K562 (cell line): ENCODE results near the gene HPD. TPM values are rescaled to one million over a fixed set of nuclear protein-coding genes. Genes with fewer than 3 reads are reported as not detected.
A peak's percentile ranks its signal among the peaks of the same experiment; 100 is the strongest.

Experiments used
- BRD9 ChIP-seq: fragments of 450-650 bp; IDR thresholded peaks from 2 replicates; pipeline ENCODE4 v1.6.1; 2018; ENCODE audit warnings: low read depth; ENCODE audit not compliant: partially characterized antibody
- CHD4 ChIP-seq: fragments of 200-600 bp; sonication (generic); IDR thresholded peaks from 3 replicates; pipeline ENCODE4 v1.6.1; 2012; ENCODE audit warnings: low read depth, mild to moderate bottlenecking, mixed read lengths, low read length, inconsistent platforms; ENCODE audit not compliant: insufficient read depth, insufficient replicate concordance, poor library complexity, severe bottlenecking
- CTCFL ChIP-seq: IDR thresholded peaks from 2 replicates; pipeline ENCODE4 v1.6.1; 2011; ENCODE audit warnings: borderline replicate concordance, low read depth, mild to moderate bottlenecking, moderate library complexity, low read length; ENCODE audit not compliant: insufficient read depth, poor library complexity, severe bottlenecking
- DPF2 ChIP-seq: fragments of 450-650 bp; IDR thresholded peaks from 2 replicates; pipeline ENCODE4 v1.6.1; 2016
- FOXJ3 ChIP-seq: sonication (generic); formaldehyde crosslinking; IDR thresholded peaks from 2 replicates; pipeline ENCODE4 v1.4.0; 2020; ENCODE audit warnings: mild to moderate bottlenecking, missing genetic modification reagents
- GABPA ChIP-seq: fragments of 200-800 bp; sonication (Bioruptor generic); conservative IDR thresholded peaks from 2 replicates; pipeline ENCODE4 v1.6.1; 2016; ENCODE audit warnings: low read depth, missing genetic modification characterization, missing compliant biosample characterization
- MYBL2 ChIP-seq, 2 experiments: fragments of 450-650 bp in 1 of 2; sonication (generic) in 1 of 2; formaldehyde crosslinking in 1 of 2; IDR thresholded peaks; 2 replicates each; pipeline versions ENCODE4 v1.6.1 to v1.8.1; 2017 to 2022; ENCODE audit warnings: borderline replicate concordance in 1 of 2, inconsistent platforms in 1 of 2, low read depth in 1 of 2, mild to moderate bottlenecking in 1 of 2, missing genetic modification reagents in 1 of 2, moderate library complexity in 1 of 2
- NEUROD1 ChIP-seq: fragments of 150-350 bp; IDR thresholded peaks from 2 replicates; pipeline ENCODE4 v1.6.1; 2014; ENCODE audit warnings: borderline replicate concordance, low read length, low read depth; ENCODE audit not compliant: partially characterized antibody
- POLR3A ChIP-seq: IDR thresholded peaks from 2 replicates; pipeline ENCODE4 v1.6.1; 2011; ENCODE audit warnings: borderline replicate concordance, mild to moderate bottlenecking, moderate library complexity; ENCODE audit not compliant: insufficient read length, insufficient read depth; ENCODE audit errors: extremely low read depth
- POLR3G ChIP-seq: IDR thresholded peaks from 2 replicates; pipeline ENCODE4 v1.6.1; 2011; ENCODE audit not compliant: insufficient read length, insufficient replicate concordance; ENCODE audit errors: extremely low read depth
- SP2 ChIP-seq: IDR thresholded peaks from 2 replicates; pipeline ENCODE4 v1.6.1; 2011; ENCODE audit warnings: mild to moderate bottlenecking, low read depth, low read length, moderate library complexity; ENCODE audit not compliant: poor library complexity, severe bottlenecking; ENCODE audit errors: extremely low read depth
- ZKSCAN3 ChIP-seq: fragments of 250-450 bp; sonication (Bioruptor Pico); IDR thresholded peaks from 2 replicates; pipeline ENCODE4 v1.4.0; 2020
- ZNF79 ChIP-seq: fragments of 250-450 bp; sonication (Bioruptor Pico); IDR thresholded peaks from 2 replicates; pipeline ENCODE4 v1.4.0; 2020; ENCODE audit warnings: low read depth, mild to moderate bottlenecking, moderate library complexity
- polyA plus RNA-seq, 8 experiments: library from polyadenylated mRNA; depleted of rRNA in 4 of 8; stranded (reverse) in 5 of 8; unstranded in 3 of 8; fragments of >200 nt; fragmentation: Nextera tagmentation in 2 of 8; fragmentation: Illumina TruSeq in 1 of 8; extraction: Ambion mirVana in 2 of 8; extraction: Trizol in 1 of 8; gene quantifications; 2 replicates each; pipeline versions ENCODE4 v1.2.1 to v1.2.3, GENCODE V29; 2011 to 2014; ENCODE audit warnings: inconsistent platforms in 1 of 8, missing spikeins in 1 of 8
- total RNA-seq, 7 experiments: library from RNA; depleted of rRNA in 6 of 7; stranded (reverse); fragments of >200 nt in 6 of 7; fragmentation: Illumina TruSeq in 2 of 7; extraction: Trizol in 2 of 7; gene quantifications; 2 replicates each; pipeline versions ENCODE4 v1.2.1 to v1.2.3, GENCODE V29; 2011 to 2021; ENCODE audit warnings: low replicate concordance in 1 of 7
- TF ChIP-seq, protein P1 (sequence below): sonication (generic); IDR thresholded peaks from 2 replicates; pipeline ENCODE4 v1.6.1; 2016
- TF ChIP-seq, protein P2 (sequence below), 2 experiments: fragments of 450-650 bp; conservative IDR thresholded peaks; 2 replicates each; pipeline ENCODE4 v1.6.1; 2017; ENCODE audit warnings: mild to moderate bottlenecking in 2 of 2, moderate library complexity in 2 of 2
- TF ChIP-seq, protein P3 (sequence below), 2 experiments: fragments of 450-650 bp; IDR thresholded peaks; 2 replicates each; pipeline ENCODE4 v1.6.1; 2018; ENCODE audit warnings: mild to moderate bottlenecking in 2 of 2, low read depth in 1 of 2; ENCODE audit not compliant: partially characterized antibody in 2 of 2

The HPD gene
- total and polyA plus RNA-seq, 9 of the 15 experiments (the other 6 are each of a cell fraction or from before 2014, with no cell fraction given), result 0.06 to 0.29 (median 0.07) TPM; not detected in 4

DNA sequence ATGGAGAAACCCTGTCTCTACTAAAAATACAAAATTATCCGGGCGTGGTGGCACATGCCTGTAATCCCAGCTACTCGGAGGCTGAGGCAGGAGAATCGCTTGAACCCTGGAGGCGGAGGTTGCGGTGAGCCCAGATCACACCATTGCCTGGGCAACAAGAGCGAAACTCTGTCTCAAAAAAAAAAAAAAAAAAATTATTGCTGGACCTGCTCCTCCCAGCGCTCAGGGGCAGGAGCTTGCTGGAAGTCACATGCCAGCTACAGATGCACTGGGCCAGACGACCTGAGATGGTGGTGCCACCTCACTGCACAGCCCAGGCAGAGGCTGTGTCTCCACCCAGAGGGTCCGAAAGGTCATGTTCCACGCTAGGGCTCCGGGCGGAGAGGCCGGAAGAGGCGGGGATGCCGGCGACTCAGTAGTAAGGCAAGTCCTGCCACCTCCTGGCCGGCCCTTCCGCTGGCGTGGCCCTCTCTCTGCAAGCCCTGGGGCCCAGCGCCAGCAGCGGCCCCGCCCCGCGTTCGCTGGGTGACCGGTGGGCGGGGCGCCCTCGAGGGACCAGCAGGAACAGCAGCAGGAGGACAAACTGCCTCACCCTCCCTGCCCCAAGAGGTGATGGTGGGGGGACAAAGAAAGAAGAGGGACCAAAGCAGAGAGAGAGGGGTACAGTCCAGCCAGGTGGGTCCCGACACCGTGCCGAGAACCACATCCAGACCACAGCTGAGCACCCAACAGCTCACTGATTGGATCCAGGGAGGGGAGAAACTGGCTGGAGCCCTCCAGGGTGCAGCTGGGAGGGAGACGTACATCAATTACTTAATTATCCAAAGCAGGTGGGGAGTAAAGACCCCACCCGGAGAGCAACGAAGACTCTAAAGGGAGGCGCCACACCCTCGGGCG lies 61.6 kb downstream of the HPD start (continued):
- TF ChIP-seq POLR3A (no peak), CHD4 (no peak), POLR3G (no peak), FOXJ3 (no peak), SP2 (no peak), NEUROD1 (peak; percentile 35), MYBL2 (IDR thresholded peaks at IDR 0.05; ENCODE audit: low read depth) (no peak), MYBL2 (CRISPR knock-in tag; IDR thresholded peaks at IDR 0.05; ENCODE audit: borderline replicate concordance) (no peak), CTCFL (peak; percentile 56), GABPA (tag) (no peak), DPF2 (no peak), BRD9 (no peak), ZKSCAN3 (CRISPR knock-in tag) (no peak), ZNF79 (CRISPR knock-in tag) (no peak)
- TF ChIP-seq, protein P1, sequence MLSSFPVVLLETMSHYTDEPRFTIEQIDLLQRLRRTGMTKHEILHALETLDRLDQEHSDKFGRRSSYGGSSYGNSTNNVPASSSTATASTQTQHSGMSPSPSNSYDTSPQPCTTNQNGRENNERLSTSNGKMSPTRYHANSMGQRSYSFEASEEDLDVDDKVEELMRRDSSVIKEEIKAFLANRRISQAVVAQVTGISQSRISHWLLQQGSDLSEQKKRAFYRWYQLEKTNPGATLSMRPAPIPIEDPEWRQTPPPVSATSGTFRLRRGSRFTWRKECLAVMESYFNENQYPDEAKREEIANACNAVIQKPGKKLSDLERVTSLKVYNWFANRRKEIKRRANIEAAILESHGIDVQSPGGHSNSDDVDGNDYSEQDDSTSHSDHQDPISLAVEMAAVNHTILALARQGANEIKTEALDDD, result no peak
- TF ChIP-seq, protein P2, sequence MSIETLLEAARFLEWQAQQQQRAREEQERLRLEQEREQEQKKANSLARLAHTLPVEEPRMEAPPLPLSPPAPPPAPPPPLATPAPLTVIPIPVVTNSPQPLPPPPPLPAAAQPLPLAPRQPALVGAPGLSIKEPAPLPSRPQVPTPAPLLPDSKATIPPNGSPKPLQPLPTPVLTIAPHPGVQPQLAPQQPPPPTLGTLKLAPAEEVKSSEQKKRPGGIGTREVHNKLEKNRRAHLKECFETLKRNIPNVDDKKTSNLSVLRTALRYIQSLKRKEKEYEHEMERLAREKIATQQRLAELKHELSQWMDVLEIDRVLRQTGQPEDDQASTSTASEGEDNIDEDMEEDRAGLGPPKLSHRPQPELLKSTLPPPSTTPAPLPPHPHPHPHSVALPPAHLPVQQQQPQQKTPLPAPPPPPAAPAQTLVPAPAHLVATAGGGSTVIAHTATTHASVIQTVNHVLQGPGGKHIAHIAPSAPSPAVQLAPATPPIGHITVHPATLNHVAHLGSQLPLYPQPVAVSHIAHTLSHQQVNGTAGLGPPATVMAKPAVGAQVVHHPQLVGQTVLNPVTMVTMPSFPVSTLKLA (conservative IDR thresholded peaks at IDR 0.05), result peak; percentile 82 to 88
- TF ChIP-seq, protein P3, sequence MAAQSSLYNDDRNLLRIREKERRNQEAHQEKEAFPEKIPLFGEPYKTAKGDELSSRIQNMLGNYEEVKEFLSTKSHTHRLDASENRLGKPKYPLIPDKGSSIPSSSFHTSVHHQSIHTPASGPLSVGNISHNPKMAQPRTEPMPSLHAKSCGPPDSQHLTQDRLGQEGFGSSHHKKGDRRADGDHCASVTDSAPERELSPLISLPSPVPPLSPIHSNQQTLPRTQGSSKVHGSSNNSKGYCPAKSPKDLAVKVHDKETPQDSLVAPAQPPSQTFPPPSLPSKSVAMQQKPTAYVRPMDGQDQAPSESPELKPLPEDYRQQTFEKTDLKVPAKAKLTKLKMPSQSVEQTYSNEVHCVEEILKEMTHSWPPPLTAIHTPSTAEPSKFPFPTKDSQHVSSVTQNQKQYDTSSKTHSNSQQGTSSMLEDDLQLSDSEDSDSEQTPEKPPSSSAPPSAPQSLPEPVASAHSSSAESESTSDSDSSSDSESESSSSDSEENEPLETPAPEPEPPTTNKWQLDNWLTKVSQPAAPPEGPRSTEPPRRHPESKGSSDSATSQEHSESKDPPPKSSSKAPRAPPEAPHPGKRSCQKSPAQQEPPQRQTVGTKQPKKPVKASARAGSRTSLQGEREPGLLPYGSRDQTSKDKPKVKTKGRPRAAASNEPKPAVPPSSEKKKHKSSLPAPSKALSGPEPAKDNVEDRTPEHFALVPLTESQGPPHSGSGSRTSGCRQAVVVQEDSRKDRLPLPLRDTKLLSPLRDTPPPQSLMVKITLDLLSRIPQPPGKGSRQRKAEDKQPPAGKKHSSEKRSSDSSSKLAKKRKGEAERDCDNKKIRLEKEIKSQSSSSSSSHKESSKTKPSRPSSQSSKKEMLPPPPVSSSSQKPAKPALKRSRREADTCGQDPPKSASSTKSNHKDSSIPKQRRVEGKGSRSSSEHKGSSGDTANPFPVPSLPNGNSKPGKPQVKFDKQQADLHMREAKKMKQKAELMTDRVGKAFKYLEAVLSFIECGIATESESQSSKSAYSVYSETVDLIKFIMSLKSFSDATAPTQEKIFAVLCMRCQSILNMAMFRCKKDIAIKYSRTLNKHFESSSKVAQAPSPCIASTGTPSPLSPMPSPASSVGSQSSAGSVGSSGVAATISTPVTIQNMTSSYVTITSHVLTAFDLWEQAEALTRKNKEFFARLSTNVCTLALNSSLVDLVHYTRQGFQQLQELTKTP (IDR thresholded peaks at IDR 0.05; ENCODE audit: low read depth in 1 of 2, partially characterized antibody in 2 of 2), result no peak
